SU-DHL-6 (cell line): ENCODE measurements around the gene BEX3.
"Not testable (repeated sequence)": the region's sequence is repeated elsewhere in the genome, so short reads cannot be mapped to it uniquely, and the experiment has no call there.

Experiments used
- H2AFZ ChIP-seq: fragments of 200-600 bp; sonication (generic); 2 replicates; pipeline ENCODE4 v1.6.1; 2014; ENCODE audit warnings: low read depth, mild to moderate bottlenecking, moderate library complexity, mixed read lengths, antibody characterized with exemption, low read length; ENCODE audit not compliant: severe bottlenecking
- H3F3A ChIP-seq: fragments of 200-600 bp; shearing (Covaris generic); 2 replicates; pipeline ENCODE4 v1.6.0; 2016; ENCODE audit warnings: antibody characterized with exemption, mild to moderate bottlenecking; ENCODE audit not compliant: insufficient read depth
- H3K27ac ChIP-seq: fragments of 200-600 bp; sonication (generic); 2 replicates; pipeline ENCODE4 v1.5.1; 2016; ENCODE audit warnings: low read depth, mild to moderate bottlenecking, low read length, moderate library complexity, mixed read lengths
- H3K27me3 ChIP-seq: fragments of 200-600 bp; sonication (generic), shearing (Covaris generic); 2 replicates; pipeline ENCODE4 v1.6.0; 2014; ENCODE audit warnings: mild to moderate bottlenecking, low read length
- H3K36me3 ChIP-seq: fragments of 200-600 bp; sonication (generic); 2 replicates; pipeline ENCODE4 v1.6.1; 2014; ENCODE audit warnings: mild to moderate bottlenecking, low read length, mixed read lengths
- H3K4me2 ChIP-seq: fragments of 300-600, 200-600 bp; shearing (Covaris generic), sonication (generic); 2 replicates; pipeline ENCODE4 v1.6.0; 2014; ENCODE audit warnings: low read length, low read depth, mild to moderate bottlenecking; ENCODE audit not compliant: poor library complexity, severe bottlenecking
- H3K4me3 ChIP-seq: fragments of 200-600 bp; sonication (generic); 2 replicates; pipeline ENCODE4 v1.5.1; 2014; ENCODE audit warnings: antibody characterized with exemption, low read length, mild to moderate bottlenecking, mixed read lengths; ENCODE audit not compliant: insufficient read depth, poor library complexity, severe bottlenecking
- H3K79me2 ChIP-seq: fragments of 200-600 bp; sonication (generic); 2 replicates; pipeline ENCODE4 v1.6.1; 2014; ENCODE audit warnings: mild to moderate bottlenecking, low read length, moderate library complexity; ENCODE audit not compliant: insufficient read depth
- H3K9ac ChIP-seq: fragments of 200-600 bp; sonication (generic); 2 replicates; pipeline ENCODE4 v1.7.0; 2014; ENCODE audit warnings: mild to moderate bottlenecking, low read length
- H3K9me2 ChIP-seq: fragments of 200-600 bp; sonication (generic); replicated peaks from 2 replicates; pipeline ENCODE4 v1.6.1; 2014; ENCODE audit warnings: low read length; ENCODE audit not compliant: insufficient read depth
- H3K9me3 ChIP-seq: fragments of 200-600 bp; sonication (generic); 2 replicates; pipeline ENCODE4 v1.6.1; 2014; ENCODE audit warnings: low read length, mixed read lengths; ENCODE audit not compliant: insufficient read depth
- H4K20me1 ChIP-seq: fragments of 200-600 bp; sonication (generic); 2 replicates; pipeline ENCODE4 v1.6.1; 2014; ENCODE audit warnings: low read depth, mild to moderate bottlenecking, antibody characterized with exemption, low read length, moderate library complexity, mixed read lengths
- EZH2phosphoT487 ChIP-seq: fragments of 200-600 bp; sonication (generic), shearing (Covaris generic); conservative IDR thresholded peaks from 2 replicates; pipeline ENCODE4 v1.6.1; 2018; ENCODE audit warnings: mild to moderate bottlenecking, antibody characterized with exemption, low read length, moderate library complexity, mixed read lengths
- TF ChIP-seq, protein P1 (sequence below): fragments of 200-600 bp; sonication (generic); IDR thresholded peaks from one replicate; pipeline ENCODE4 v1.5.1; 2017; ENCODE audit warnings: antibody characterized with exemption, mild to moderate bottlenecking, low read length, moderate library complexity; ENCODE audit not compliant: insufficient read depth, poor library complexity, severe bottlenecking

Gene BEX3

GRCh38 chrX:103357871-103358270 lies 18.5 kb upstream of the BEX3 start:
- Histone ChIP-seq H3K4me3 (no peak overlapping the region), H3K79me2 (no peaks in the 10 kb centered on the region), H3F3A (no peaks in the 10 kb centered on the region), H3K9me3 (no peaks in the 10 kb centered on the region), H3K9me2 (no peaks in the 10 kb centered on the region), H2AFZ (no peak overlapping the region), H3K36me3 (no peaks in the 10 kb centered on the region), H3K27ac (no peak overlapping the region), H3K27me3 (no peaks in the 10 kb centered on the region), H3K9ac (no peak overlapping the region), H4K20me1 (no peaks in the 10 kb centered on the region), H3K4me2 (no peak overlapping the region)
- no peak for TF ChIP-seq EZH2phosphoT487
- TF ChIP-seq, protein P1, sequence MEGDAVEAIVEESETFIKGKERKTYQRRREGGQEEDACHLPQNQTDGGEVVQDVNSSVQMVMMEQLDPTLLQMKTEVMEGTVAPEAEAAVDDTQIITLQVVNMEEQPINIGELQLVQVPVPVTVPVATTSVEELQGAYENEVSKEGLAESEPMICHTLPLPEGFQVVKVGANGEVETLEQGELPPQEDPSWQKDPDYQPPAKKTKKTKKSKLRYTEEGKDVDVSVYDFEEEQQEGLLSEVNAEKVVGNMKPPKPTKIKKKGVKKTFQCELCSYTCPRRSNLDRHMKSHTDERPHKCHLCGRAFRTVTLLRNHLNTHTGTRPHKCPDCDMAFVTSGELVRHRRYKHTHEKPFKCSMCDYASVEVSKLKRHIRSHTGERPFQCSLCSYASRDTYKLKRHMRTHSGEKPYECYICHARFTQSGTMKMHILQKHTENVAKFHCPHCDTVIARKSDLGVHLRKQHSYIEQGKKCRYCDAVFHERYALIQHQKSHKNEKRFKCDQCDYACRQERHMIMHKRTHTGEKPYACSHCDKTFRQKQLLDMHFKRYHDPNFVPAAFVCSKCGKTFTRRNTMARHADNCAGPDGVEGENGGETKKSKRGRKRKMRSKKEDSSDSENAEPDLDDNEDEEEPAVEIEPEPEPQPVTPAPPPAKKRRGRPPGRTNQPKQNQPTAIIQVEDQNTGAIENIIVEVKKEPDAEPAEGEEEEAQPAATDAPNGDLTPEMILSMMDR = no peak

DNA sequence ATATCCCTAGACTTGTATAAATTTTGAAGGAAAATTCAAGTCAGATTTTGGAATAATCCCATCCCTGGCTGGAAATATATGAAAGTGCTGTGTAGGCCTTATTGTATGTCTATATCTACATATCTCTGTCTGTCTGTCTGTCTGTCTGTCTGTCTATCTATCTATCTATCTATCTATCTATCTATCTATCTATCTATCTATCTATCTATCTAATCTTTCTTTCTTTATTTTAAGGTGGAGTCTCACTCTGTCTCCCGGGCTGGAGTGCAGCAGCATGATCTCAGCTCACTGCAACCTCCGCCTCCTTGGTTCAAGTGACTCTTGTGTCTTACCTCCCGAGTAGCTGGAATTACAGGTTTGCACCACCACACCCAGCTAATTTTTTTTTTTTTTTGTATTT lies 16.7 kb upstream of the BEX3 start:
- not testable (repeated sequence) for H3K79me2 ChIP-seq, H3K9me2 ChIP-seq, H3K4me2 ChIP-seq, H4K20me1 ChIP-seq, H3K27ac ChIP-seq, H3K9ac ChIP-seq, H3K9me3 ChIP-seq, H3F3A ChIP-seq, H3K4me3 ChIP-seq, H2AFZ ChIP-seq, H3K27me3 ChIP-seq, H3K36me3 ChIP-seq

- H3K27me3 ChIP-seq = no peaks in the 10 kb centered on the region
- H3K4me3 ChIP-seq = no peak overlapping the region
- no peaks in the 10 kb centered on the region for H3K9me2 ChIP-seq
- no peaks in the 10 kb centered on the region for H3F3A ChIP-seq
- TF ChIP-seq EZH2phosphoT487 = no peak
- TF ChIP-seq, protein P1 = no peak
- no peak overlapping the region for H3K4me2 ChIP-seq
- no peaks in the 10 kb centered on the region for H3K79me2 ChIP-seq
- no peaks in the 10 kb centered on the region for H4K20me1 ChIP-seq
- H3K36me3 ChIP-seq = no peaks in the 10 kb centered on the region
- H3K9ac ChIP-seq = no peak overlapping the region
- no peak overlapping the region for H2AFZ ChIP-seq
- H3K27ac ChIP-seq = no peak overlapping the region
- no peaks in the 10 kb centered on the region for H3K9me3 ChIP-seq
These were observed 16.2 kb upstream of the BEX3 start for GRCh38 chrX:103360092-103360491.

DNA sequence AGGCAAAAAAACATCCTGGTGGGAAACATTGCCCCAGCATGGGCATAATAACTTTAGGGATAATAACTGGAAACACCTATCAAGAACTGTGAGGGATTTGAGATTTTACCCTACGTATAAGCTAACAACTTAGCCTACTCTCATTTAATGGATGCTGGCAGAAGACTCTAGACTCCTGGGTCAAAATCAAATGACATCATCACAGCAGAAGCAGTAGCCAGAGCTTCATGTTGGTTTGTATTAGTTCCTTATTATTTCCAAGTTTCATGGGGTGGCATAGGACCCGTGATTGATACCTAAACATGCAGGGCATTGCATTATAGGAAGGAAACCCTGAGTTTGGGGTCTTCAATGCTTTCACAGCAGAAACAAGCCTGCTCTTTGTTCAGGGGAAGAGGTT lies 15.4 kb upstream of the BEX3 start:
- Histone ChIP-seq H3K79me2 (no peaks in the 10 kb centered on the region), H3K36me3 (no peaks in the 10 kb centered on the region), H3K4me2 (no peak overlapping the region), H2AFZ (no peak overlapping the region), H3K9me3 (no peaks in the 10 kb centered on the region), H3K9ac (no peak overlapping the region), H3K27ac (no peak overlapping the region), H3F3A (no peaks in the 10 kb centered on the region), H3K9me2 (no peaks in the 10 kb centered on the region), H3K27me3 (no peaks in the 10 kb centered on the region), H4K20me1 (no peaks in the 10 kb centered on the region), H3K4me3 (no peak overlapping the region)
- TF ChIP-seq, protein P1 = no peak
- TF ChIP-seq EZH2phosphoT487 = no peak
